K562 (cell line): ENCODE measurements around the gene SLC18B1. TPM values are rescaled to one million over a fixed set of nuclear protein-coding genes. Genes with fewer than 3 reads are reported as not detected.

Experiments used
- ATAC-seq: fragments of 200-7000 bp; cut with Tn5 transposase; 3 replicates; pipeline ENCODE4 v1.9.1; 2020; ENCODE audit warnings: moderate library complexity
- BruUV-seq: library from RNA; stranded (reverse); fragments of 400-500 nt; replicated peaks from 2 replicates; lab custom pipeline; 2021; lab: Mats Ljungman, UMichigan
- CTCF ChIA-PET: fragments of 300-600 bp; formaldehyde crosslinking; extraction: SDS; loops from one replicate; lab custom pipeline; 2021; ENCODE audit warnings: low intra/inter-chr PET ratio; lab: Yijun Ruan, JAX
- POLR2A ChIA-PET: fragments of 300-600, 350-650 bp; sonication (Branson Sonifier 250); formaldehyde crosslinking; extraction: SDS; loops from one replicate; lab custom pipeline; 2021; ENCODE audit warnings: antibody characterized with exemption, inconsistent platforms; lab: Yijun Ruan, JAX
- DNase-seq, 4 experiments: peaks; one replicate each; pipeline versions ENCODE4 v3.0.0 to v3.0.0-alpha.2; 2011 to 2018; ENCODE audit warnings: low spot score in 3 of 4, mixed read lengths in 3 of 4; ENCODE audit errors: extremely low read depth in 1 of 4
- FAIRE-seq: peaks from 2 replicates; lab custom pipeline; 2011; peaks lifted over from hg19 to GRCh38; lab: Jason Lieb, UNC
- H2AFZ ChIP-seq: 2 replicates; pipeline ENCODE4 v1.6.0; 2011; ENCODE audit warnings: low read depth, low read length, control low read depth, inconsistent platforms
- H3K27ac ChIP-seq: fragments of 200-600 bp; 3 replicates; pipeline ENCODE4 v1.8.0; 2011; ENCODE audit warnings: low read depth, mild to moderate bottlenecking, control low read depth, inconsistent platforms, low read length, moderate library complexity, mixed read lengths; ENCODE audit errors: extremely low read depth
- H3K27me3 ChIP-seq, 2 experiments: fragments of 300-600 bp in 1 of 2; 2 replicates in 1 of 2; 3 replicates in 1 of 2; pipeline versions ENCODE4 v1.6.0 to v1.8.0; 2011; ENCODE audit warnings: inconsistent platforms in 2 of 2, low read length in 2 of 2, mild to moderate bottlenecking in 1 of 2, mixed read lengths in 1 of 2, moderate library complexity in 1 of 2; ENCODE audit not compliant: control insufficient read depth in 2 of 2, insufficient read depth in 2 of 2
- H3K36me3 ChIP-seq: fragments of 300-600 bp; 3 replicates; pipeline ENCODE4 v1.8.0; 2011; ENCODE audit warnings: mild to moderate bottlenecking, low read length, inconsistent platforms; ENCODE audit not compliant: control insufficient read depth, insufficient read depth
- H3K4me1 ChIP-seq, 2 experiments: fragments of 200-600 bp in 1 of 2; replicated peaks in 1 of 2; 2 replicates in 1 of 2; 3 replicates in 1 of 2; pipeline versions ENCODE4 v1.5.1 to v1.8.0; 2011; ENCODE audit warnings: inconsistent platforms in 2 of 2, low read length in 2 of 2, mild to moderate bottlenecking in 1 of 2, mixed read lengths in 1 of 2, moderate library complexity in 1 of 2; ENCODE audit not compliant: control insufficient read depth in 2 of 2, insufficient read depth in 2 of 2
- H3K4me2 ChIP-seq: 2 replicates; pipeline ENCODE4 v1.6.1; 2011; ENCODE audit warnings: low read length, control low read depth, inconsistent platforms, mixed read lengths; ENCODE audit not compliant: insufficient read depth
- H3K4me3 ChIP-seq: fragments of 200-600 bp; sonication (generic), shearing (Covaris generic); 2 replicates; pipeline ENCODE4 v1.5.1; 2016; ENCODE audit warnings: control low read depth, inconsistent platforms
- H3K79me2 ChIP-seq: fragments of 200-600 bp; 3 replicates; pipeline ENCODE4 v1.8.0; 2011; ENCODE audit warnings: low read length, inconsistent platforms; ENCODE audit not compliant: control insufficient read depth, insufficient read depth
- H3K9ac ChIP-seq, 2 experiments: 2 replicates each; pipeline versions ENCODE4 v1.6.0 to v1.6.1; 2011; ENCODE audit warnings: low read depth in 2 of 2, low read length in 2 of 2, control low read depth in 1 of 2, inconsistent platforms in 1 of 2, mild to moderate bottlenecking in 1 of 2, mixed read lengths in 1 of 2; ENCODE audit not compliant: insufficient read depth in 1 of 2
- H3K9me1 ChIP-seq: one replicate; pipeline ENCODE4 v1.6.0; 2011; ENCODE audit warnings: inconsistent platforms, mild to moderate bottlenecking, low read length, moderate library complexity; ENCODE audit not compliant: control insufficient read depth, insufficient read depth
- H3K9me3 ChIP-seq: replicated peaks from 2 replicates; pipeline ENCODE4 v1.5.1; 2011; ENCODE audit warnings: low read depth, low read length, inconsistent platforms; ENCODE audit not compliant: control insufficient read depth, insufficient read depth
- H4K20me1 ChIP-seq: replicated peaks from 2 replicates; pipeline ENCODE4 v1.6.1; 2011; ENCODE audit warnings: low read length, inconsistent platforms, mixed read lengths; ENCODE audit not compliant: control insufficient read depth, insufficient read depth
- BRCA1 ChIP-seq, 2 experiments: fragments of 450-650 bp in 1 of 2; sonication (generic) in 1 of 2; formaldehyde crosslinking in 1 of 2; IDR thresholded peaks; 2 replicates each; pipeline versions ENCODE4 v1.5.0 to v1.6.1; 2017 to 2020; ENCODE audit warnings: mild to moderate bottlenecking in 1 of 2, missing genetic modification reagents in 1 of 2
- FOXJ2 ChIP-seq: fragments of 200-800 bp; sonication (Bioruptor generic); IDR thresholded peaks from 2 replicates; pipeline ENCODE4 v1.6.1; 2016; ENCODE audit warnings: missing genetic modification characterization, missing compliant biosample characterization
- GTF2A2 ChIP-seq: IDR thresholded peaks from 2 replicates; pipeline ENCODE4 v1.6.1; 2016; ENCODE audit warnings: mild to moderate bottlenecking, missing genetic modification characterization, missing compliant biosample characterization
- HDAC6 ChIP-seq: IDR thresholded peaks from 2 replicates; pipeline ENCODE4 v1.6.1; 2012; ENCODE audit warnings: low read depth, mild to moderate bottlenecking, control low read depth, inconsistent platforms, low read length, moderate library complexity
- KAT2B ChIP-seq: IDR thresholded peaks from one replicate; pipeline ENCODE4 v1.6.1; 2012; ENCODE audit warnings: low read depth, mild to moderate bottlenecking, control low read depth, inconsistent platforms, low read length, moderate library complexity
- NCOR1 ChIP-seq: fragments of 450-650 bp; IDR thresholded peaks from 2 replicates; pipeline ENCODE4 v1.6.1; 2016; ENCODE audit warnings: mild to moderate bottlenecking, moderate library complexity
- PBX2 ChIP-seq, 2 experiments: IDR thresholded peaks in 1 of 2; conservative IDR thresholded peaks in 1 of 2; 2 replicates each; pipeline ENCODE4 v1.6.1; 2016; ENCODE audit warnings: low read depth in 2 of 2, mild to moderate bottlenecking in 1 of 2, missing compliant biosample characterization in 1 of 2, missing genetic modification characterization in 1 of 2, moderate library complexity in 1 of 2
- WGBS: fragments of 100-300 bp; shearing (Covaris generic); methylation state at CpG from one replicate; pipeline ENCODE4 v1.1.6; 2016; ENCODE audit warnings: low coverage, mixed read lengths; ENCODE audit not compliant: insufficient coverage; ENCODE audit errors: missing lambda C conversion rate; 5-methylcytosine and 5-hydroxymethylcytosine counted together
- in situ Hi-C: fragments of 300-500 bp; cut with MboI; formaldehyde crosslinking; loops from 4 replicates; pipeline ENCODE4 v1.15.0; 2018; ENCODE audit warnings: inconsistent platforms, mixed read lengths
- intact Hi-C: fragments of 100-400 bp; cut with micrococcal nuclease; formaldehyde crosslinking; loops from 2 replicates; pipeline ENCODE4 v1.14.2; 2022
- polyA plus RNA-seq, 8 experiments: library from polyadenylated mRNA; depleted of rRNA in 4 of 8; stranded (reverse) in 5 of 8; unstranded in 3 of 8; fragments of >200 nt; fragmentation: Nextera tagmentation in 2 of 8; fragmentation: Illumina TruSeq in 1 of 8; extraction: Ambion mirVana in 2 of 8; extraction: Trizol in 1 of 8; gene quantifications; 2 replicates each; pipeline versions ENCODE4 v1.2.1 to v1.2.3, GENCODE V29; 2011 to 2014; ENCODE audit warnings: inconsistent platforms in 1 of 8, missing spikeins in 1 of 8
- total RNA-seq, 7 experiments: library from RNA; depleted of rRNA in 6 of 7; stranded (reverse); fragments of >200 nt in 6 of 7; fragmentation: Illumina TruSeq in 2 of 7; extraction: Trizol in 2 of 7; gene quantifications; 2 replicates each; pipeline versions ENCODE4 v1.2.1 to v1.2.3, GENCODE V29; 2011 to 2021; ENCODE audit warnings: low replicate concordance in 1 of 7
- TF ChIP-seq, protein P1 (sequence below): fragments of 450-650 bp; IDR thresholded peaks from 2 replicates; pipeline ENCODE4 v1.6.1; 2016; ENCODE audit warnings: borderline replicate concordance

Gene SLC18B1
- total and polyA plus RNA-seq, 9 of the 15 experiments (the other 6 are each of a cell fraction or from before 2014, with no cell fraction given) = 10.4 to 49.1 (median 32.0) TPM

DNA sequence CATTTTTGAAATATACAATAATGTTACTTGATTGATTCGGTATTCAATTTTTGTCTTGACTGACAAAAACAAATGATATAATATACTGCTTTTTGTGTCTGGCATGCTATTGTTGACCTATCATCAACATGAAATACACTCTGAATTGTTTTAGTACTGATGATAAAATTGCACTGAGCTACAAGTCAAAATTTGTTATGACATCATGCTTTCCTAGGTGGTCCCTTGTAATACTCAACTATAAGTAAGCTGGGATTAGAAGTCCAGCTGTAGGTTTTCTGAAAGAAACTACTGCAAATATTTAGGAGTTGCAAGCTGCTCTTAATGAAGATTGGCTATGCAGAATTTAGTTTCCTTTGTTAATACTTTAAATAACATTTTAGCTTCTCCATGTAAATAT, 32.9 kb downstream of the SLC18B1 start (continued):
- no peak for TF ChIP-seq FOXJ2 (tag)

GRCh38 chr6:132764370-132764769, 34.1 kb downstream of the SLC18B1 start:
- no peaks in the 10 kb centered on the region for H3K9me3 ChIP-seq
- no peak overlapping the region for H3K9ac ChIP-seq
- no peak overlapping the region for H3K4me3 ChIP-seq
- no peak overlapping the region for H3K4me2 ChIP-seq
- intact Hi-C loops = no loop called here
- no peaks in the 10 kb centered on the region for H4K20me1 ChIP-seq
- no peaks in the 10 kb centered on the region; a peak in 1 of 5 replicates for H3K27me3 ChIP-seq
- BruUV-seq = no TSS peak
- no peaks in the 10 kb centered on the region for H3K79me2 ChIP-seq
- ChIA-PET POLR2A (interaction anchor here (1.4 kb wide), 1 partner anchor 10 kb away, joined by 4 read pairs; no protein-coding TSS in a partner anchor), CTCF (no interaction called here)
- H2AFZ ChIP-seq = no peak overlapping the region
- H3K36me3 ChIP-seq = peaks cover 2% of the 10 kb centered on the region; the same call in 1 of the 3 replicates
- DNase-seq (no peak), FAIRE-seq (no peak), ATAC-seq (no peak)
- TF ChIP-seq NCOR1 (no peak), HDAC6 (no peak)
- no peaks in the 10 kb centered on the region for H3K9me1 ChIP-seq
- in situ Hi-C loops = loop anchor here (25.0 kb wide), 2 partner anchors 227 to 477 kb away; partner anchors contain the start of gene TAAR9
- H3K4me1 ChIP-seq = no peaks in the 10 kb centered on the region
- no peak overlapping the region for H3K27ac ChIP-seq

GRCh38 chr6:132763269-132763668, 35.2 kb downstream of the SLC18B1 start:
- DNase-seq (peak in 2 of 4 experiments; percentile 18 to 21), ATAC-seq (peak; percentile 47), FAIRE-seq (no peak)
- no peaks in the 10 kb centered on the region for H3K9me1 ChIP-seq
- H3K9me3 ChIP-seq = no peaks in the 10 kb centered on the region
- WGBS = 0% methylated on average over 2 of the region's 2 CpGs
- no peak overlapping the region for H3K4me3 ChIP-seq
- no peak overlapping the region for H3K4me2 ChIP-seq
- CTCF ChIA-PET = interaction anchor here (1.2 kb wide), 1 partner anchor 94 kb away, joined by 4 read pairs; no protein-coding TSS in a partner anchor
- H3K27me3 ChIP-seq = peaks cover 0 to 2% of the 10 kb centered on the region in 2 experiments; a peak in 1 of 5 replicates
- H3K4me1 ChIP-seq = no peaks in the 10 kb centered on the region
- no TSS peak for BruUV-seq
- H3K36me3 ChIP-seq = no peaks in the 10 kb centered on the region
- intact Hi-C loops = no loop called here
- no peak overlapping the region for H3K27ac ChIP-seq
- H4K20me1 ChIP-seq = no peaks in the 10 kb centered on the region
- no peak overlapping the region for H2AFZ ChIP-seq
- in situ Hi-C loops = loop anchor here (25.0 kb wide), 2 partner anchors 226 to 476 kb away; partner anchors contain the start of gene TAAR9
- POLR2A ChIA-PET = interaction anchor here (0.6 to 1.1 kb wide), 3 partner anchors 51 to 1225 kb away, joined by 3 to 5 read pairs (median 3); no protein-coding TSS in a partner anchor
- H3K79me2 ChIP-seq = no peaks in the 10 kb centered on the region
- no peak overlapping the region for H3K9ac ChIP-seq
- TF ChIP-seq GTF2A2 (tag) = no peak
- TF ChIP-seq BRCA1 (IDR thresholded peaks at IDR 0.05) = no peak
- no peak for TF ChIP-seq BRCA1 (CRISPR knock-in tag; IDR thresholded peaks at IDR 0.05)
- TF ChIP-seq, protein P1, sequence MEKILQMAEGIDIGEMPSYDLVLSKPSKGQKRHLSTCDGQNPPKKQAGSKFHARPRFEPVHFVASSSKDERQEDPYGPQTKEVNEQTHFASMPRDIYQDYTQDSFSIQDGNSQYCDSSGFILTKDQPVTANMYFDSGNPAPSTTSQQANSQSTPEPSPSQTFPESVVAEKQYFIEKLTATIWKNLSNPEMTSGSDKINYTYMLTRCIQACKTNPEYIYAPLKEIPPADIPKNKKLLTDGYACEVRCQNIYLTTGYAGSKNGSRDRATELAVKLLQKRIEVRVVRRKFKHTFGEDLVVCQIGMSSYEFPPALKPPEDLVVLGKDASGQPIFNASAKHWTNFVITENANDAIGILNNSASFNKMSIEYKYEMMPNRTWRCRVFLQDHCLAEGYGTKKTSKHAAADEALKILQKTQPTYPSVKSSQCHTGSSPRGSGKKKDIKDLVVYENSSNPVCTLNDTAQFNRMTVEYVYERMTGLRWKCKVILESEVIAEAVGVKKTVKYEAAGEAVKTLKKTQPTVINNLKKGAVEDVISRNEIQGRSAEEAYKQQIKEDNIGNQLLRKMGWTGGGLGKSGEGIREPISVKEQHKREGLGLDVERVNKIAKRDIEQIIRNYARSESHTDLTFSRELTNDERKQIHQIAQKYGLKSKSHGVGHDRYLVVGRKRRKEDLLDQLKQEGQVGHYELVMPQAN = no peak
- TF ChIP-seq KAT2B = no peak
- no peak for TF ChIP-seq PBX2 (CRISPR knock-in tag; IDR thresholded peaks at IDR 0.05; ENCODE audit: low read depth)
- TF ChIP-seq PBX2 (tag; conservative IDR thresholded peaks at IDR 0.05; ENCODE audit: low read depth) = peak; percentile 53
